Fibroblast of the conjunctiva (primary cell): ENCODE results near the gene CEP295NL.
"Not testable (repeated sequence)": the region's sequence is repeated elsewhere in the genome, so short reads cannot be mapped to it uniquely, and the experiment has no call there.

Experiments used
- DNase-seq: peaks from one replicate; pipeline ENCODE4 v3.0.0-alpha.2; 2010; ENCODE audit warnings: low read depth

CEP295NL gene

GRCh38 chr17:78905116-78905515 lies 2.1 kb upstream of the CEP295NL start:
- no peak for DNase-seq

GRCh38 chr17:78904371-78904770 lies 1.4 kb upstream of the CEP295NL start:
- no peak for DNase-seq

DNA sequence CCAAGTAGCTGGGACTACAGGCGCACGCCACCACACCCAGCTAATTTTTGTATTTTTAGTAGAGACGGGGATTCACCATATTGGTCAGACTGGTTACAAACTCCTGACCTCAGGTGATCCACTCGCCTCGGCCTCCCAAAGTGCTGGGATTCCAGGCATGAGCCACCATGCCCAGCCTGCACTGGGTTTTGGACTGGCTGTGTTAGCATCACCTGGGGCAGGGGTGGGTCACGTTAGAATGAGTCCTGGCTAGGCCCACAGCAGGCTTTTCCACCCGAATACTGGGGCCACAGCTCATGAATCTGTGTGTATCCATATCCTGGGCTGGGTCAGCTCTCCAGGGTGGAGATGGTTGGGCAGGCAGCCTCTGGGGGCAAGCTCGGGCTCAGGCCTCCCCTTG lies 770 bp downstream of the CEP295NL start:
- not testable (repeated sequence) for DNase-seq

DNA sequence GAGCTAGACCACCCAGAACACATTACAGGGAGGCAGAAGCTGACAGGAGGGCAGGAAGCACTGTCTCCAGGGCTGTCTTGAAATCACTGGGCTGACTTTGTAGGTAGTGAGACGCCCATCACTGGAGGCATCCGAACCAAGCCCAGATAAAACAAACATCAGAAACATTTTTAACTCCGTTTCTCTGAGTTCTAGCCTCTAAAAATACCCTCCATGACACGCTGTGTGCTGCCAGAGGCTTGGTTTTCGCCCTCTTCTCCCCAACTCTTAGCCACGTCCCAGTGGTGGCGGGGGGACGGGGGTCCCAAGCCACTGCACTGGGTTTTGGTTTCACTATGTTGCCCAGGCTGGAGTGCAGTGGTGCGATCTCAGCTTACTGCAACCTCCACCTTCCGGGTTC lies 1.2 kb downstream of the CEP295NL start:
- DNase-seq: no peak

DNA sequence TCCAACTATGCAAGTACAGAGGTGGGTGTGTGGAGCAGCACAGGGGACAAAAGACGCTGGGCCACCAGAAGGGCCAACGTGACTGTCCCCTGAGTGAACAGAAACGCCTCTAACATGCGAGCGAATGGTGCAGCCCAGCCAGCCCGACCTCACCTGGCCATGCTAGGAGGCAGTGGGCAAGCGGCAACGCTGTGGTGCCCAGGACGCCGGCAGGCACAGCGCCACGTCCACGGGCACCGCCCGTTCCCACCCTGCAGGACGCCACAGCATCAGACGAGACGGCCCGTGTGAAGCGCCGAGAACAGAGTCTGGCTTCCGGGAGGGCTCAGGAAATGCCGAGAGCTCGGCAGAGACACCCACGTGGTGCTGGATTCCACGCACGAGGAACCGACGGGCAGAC lies 2.2 kb downstream of the CEP295NL start:
- DNase-seq: no peak

DNA sequence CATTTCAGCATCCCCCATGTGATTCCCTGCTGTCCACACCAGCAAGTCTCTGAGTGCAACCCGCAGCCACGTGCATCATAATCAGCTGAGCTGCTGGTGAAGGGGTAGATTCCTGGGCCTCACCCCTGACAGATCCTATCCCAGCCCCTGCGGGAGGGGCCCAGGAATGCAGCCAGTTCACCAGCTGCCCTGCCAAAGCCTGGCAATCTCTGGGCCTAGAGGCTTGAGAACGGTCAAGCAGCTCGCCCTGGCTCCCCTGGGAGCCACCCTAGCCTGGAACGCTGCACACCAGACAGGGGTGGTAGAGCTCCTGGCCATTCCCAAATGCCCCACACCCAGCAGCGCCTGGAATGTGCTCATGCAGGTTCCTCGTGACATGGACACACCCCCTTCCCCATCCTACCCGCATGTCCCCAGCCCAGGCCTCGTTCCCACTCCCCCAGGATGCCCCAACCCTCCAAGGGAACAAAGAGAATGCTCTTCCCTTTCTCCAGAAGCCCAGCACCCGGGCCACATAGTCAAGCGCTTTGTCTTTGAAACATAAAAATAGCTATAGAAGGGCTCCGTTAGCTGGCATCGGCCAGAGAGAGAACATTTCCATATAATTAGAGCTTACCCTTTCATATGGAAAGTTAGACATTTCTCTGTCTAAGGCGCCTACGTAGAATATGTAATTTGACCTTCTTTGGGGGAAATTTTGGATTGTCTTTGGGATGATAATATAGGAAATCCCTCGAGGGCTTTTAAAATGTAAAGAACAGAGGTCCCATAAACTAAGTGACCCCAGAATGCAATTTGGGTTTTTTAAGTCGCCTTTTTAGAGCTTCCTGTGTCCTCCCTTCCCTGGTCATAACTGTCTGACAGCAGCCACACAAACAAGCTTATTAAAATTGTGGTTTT lies 3.4 kb downstream of the CEP295NL start:
- no peak for DNase-seq

DNA sequence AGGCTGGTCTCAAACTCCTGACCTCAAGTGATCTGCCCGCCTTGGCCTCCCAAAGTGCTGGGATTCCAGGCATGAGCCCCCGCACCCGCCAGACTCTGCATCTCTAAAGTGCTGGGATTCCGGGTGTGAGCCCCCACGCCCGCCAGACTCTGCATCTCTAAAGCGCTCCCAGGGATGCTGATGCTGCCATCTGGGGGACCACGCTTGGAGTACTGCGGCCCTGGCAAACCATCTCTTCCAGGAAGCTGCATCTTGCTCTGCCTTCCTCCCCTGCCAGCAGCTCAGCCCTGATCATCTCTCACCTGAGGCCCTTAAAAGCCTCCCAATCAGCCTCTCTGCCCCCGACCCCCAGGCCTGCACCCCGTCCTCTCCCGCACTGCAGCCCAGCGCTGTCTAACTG lies 4.1 kb downstream of the CEP295NL start:
- DNase-seq: no peak

GRCh38 chr17:78898075-78898836 lies 4.7 kb downstream of the CEP295NL start:
- DNase-seq: no peak

DNA sequence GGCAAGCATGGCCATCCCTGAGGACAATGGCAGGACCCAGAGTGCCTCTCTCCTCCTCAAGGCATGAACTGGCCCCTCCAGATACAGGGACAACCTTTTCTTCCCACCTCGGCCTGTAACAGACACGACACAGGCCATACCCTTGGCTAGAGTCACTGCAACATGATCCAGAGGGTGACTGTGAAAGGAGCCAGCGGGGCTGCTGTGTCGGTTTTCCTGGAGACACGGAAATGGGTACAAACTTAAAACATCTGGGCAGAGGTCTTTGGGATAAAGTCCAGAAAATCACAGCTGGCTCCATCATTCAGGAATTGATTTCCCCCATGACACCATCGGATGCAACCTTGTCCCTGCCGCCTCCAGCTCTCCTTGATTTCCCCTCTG lies 5.3 kb downstream of the CEP295NL start:
- DNase-seq: no peak

DNA sequence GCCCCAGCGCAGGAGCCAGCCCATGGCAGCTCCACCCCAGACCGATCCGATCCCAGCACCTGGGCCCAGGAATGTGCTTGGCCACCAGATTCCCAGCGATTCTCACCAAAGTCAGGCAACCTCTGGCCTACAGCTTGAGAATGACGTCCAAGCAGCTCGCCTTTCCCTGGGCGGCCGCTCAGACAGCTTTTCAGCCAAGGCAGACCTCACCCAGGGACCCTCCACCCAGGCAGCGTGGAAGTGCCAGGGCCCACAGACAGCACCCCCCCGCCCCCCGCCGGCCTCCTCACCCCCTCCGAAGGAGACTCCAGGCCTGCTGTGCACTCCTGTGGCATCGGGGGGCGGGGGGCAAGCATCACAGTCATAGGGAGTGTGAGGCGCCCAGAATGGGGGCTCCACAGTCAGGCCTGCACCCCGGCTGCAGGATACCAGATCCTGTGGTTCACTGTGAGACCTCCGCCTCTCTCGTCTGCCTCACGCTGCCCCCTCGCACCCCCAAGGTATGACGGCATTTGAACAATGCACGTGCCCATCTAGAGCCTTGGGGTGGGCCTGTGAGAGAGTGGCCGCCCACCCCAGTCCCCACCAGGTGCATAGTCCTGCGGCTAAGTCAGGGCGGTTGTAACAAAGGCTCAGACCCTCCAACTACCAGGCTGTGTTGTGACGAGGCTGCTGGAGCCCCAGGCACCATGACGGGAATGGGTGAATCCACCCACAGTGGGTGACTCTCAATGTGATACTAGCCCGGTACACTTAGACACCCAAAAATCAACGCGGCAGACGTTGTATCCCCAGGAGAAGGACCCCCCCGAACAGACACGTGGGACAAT lies 6.0 kb downstream of the CEP295NL start:
- DNase-seq: no peak

GRCh38 chr17:78896091-78896833 lies 6.7 kb downstream of the CEP295NL start:
- DNase-seq: no peak

DNA sequence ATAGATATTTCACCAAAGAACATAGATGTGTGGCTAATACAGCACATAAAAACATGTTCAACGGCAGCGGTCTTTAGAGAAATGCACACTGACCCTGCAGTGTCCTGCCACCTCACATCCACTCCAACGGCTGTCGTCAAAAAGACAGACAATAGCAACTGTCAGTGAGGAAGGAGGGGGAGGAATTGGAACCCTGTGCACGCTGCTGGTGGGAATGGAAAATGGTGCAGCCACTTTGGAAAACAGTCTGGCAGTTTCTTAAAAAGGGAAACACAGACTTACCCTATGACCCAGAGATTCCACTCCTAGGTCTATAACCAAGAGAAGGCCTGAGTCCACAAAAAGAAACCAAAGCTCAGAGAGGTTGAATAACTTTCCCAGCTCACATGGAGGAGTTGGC lies 7.7 kb downstream of the CEP295NL start:
- DNase-seq: no peak

DNA sequence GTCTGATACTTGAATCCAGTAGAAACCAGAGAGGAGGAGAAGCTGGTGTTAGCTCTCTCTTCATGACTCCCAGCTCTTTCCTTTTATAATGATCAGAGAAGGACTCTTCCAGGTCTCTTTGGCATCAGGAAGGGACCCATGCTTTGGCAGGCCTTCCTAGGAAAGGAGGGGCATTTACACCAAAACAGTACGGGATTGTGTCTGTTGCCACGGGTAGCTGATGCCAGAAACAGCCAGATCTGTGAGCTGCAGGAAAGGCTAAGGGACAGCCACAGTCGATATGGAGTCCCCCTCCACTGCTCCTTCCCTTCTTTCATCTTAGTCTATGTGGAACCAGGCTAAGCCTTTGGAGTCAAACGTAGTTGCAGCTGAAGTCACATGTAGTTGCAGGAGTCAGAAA lies 9.3 kb downstream of the CEP295NL start:
- DNase-seq: no peak

- no peak for DNase-seq
These were observed 10.0 kb downstream of the CEP295NL start for GRCh38 chr17:78892936-78893379.

DNA sequence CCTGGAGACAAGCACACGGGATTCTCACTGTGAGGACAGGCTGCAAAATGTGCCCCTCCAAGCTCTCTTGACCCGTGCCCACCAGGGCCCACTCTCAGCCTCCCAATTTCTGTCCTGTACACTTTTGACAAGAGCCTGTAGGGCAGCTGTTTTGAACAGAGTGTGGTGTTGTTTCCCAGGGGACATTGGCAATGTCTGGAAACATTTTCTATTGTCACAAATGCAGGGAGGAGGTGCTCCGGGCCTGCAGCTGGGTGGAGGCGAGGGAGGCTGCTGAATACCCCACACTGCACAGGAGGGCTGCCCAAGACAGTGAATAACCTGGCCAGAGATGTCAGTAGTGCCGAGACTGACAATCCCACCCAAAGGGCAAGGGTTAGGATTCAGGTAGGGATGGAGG lies 10.5 kb downstream of the CEP295NL start:
- DNase-seq: no peak

- no peak for DNase-seq
These were observed 10.9 kb downstream of the CEP295NL start for GRCh38 chr17:78892062-78892456.

- DNase-seq: no peak
These were observed 11.5 kb downstream of the CEP295NL start for GRCh38 chr17:78891406-78892061.

DNA sequence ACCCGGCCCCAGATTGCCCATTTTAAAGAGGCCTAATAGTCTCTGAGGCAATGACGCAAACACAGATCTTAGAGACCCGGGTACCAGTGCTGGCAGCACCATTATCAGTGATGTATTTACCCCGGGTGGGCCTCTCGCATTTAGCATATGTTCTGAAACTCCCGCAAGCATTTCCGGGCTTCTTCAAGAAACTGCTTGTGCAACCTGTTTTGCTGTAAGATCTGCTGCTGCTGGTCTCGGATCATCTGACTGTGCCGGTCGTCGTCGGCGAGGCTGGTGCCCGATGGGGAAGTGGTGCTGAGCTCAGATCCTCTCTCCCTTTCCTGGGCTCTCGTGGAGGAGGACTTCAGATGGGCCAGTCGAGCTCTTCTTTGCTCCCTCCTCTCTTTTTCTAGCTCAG lies 12.5 kb downstream of the CEP295NL start:
- DNase-seq: no peak

DNA sequence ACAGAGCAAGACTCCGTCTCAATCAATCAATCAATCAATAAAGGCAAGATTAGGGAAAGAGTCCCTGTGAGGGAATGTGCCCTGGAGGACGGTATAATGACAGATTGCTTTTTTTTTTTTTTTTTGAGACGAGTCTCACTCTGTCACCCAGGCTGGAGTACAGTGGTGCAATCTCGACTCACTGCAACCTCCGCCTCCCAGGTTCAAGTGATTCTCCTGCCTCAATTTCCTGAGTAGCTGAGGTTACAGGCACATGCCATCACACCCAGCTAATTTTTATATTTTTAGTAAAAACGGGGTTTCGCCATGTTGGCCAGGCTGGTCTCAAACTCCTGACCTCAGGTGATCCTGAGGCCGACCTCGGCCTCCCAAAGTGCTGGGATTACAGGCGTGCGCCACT lies 12.9 kb downstream of the CEP295NL start:
- DNase-seq: not testable (repeated sequence)

- no peak for DNase-seq
These were observed 13.5 kb downstream of the CEP295NL start for GRCh38 chr17:78889531-78889930.

- no peak for DNase-seq
These were observed 14.0 kb downstream of the CEP295NL start for GRCh38 chr17:78888941-78889518.
